ENCODE measurements around the gene CPEB4. TPM values are rescaled to one million over a fixed set of nuclear protein-coding genes. Genes with fewer than 3 reads are reported as not detected.

Gene CPEB4
- total and polyA plus RNA-seq, 2 of the 4 experiments (the other 2 are of a cell fraction): 7.8 to 22.6 TPM

GRCh38 chr5:173940269-173940668 is 52.1 kb downstream of the CPEB4 start:
- Histone ChIP-seq H4K20me1 (ENCODE audit: insufficient read depth, low read length) (no peaks in the 10 kb centered on the region), H2BK15ac (ENCODE audit: low read depth, low read length) (no peak overlapping the region), H3K36me3 (ENCODE audit: control insufficient read depth, insufficient read depth, low read length) (peaks cover 3% of the 10 kb centered on the region; the same call in 1 of the 2 replicates), H3K23ac (ENCODE audit: low read depth, low read length) (no peak overlapping the region), H3K9me3 (ENCODE audit: control insufficient read depth, insufficient read depth, low read length) (no peaks in the 10 kb centered on the region), H3K4ac (ENCODE audit: low read depth, low read length) (no peak overlapping the region), H4K91ac (ENCODE audit: insufficient read depth, low read depth, low read length) (no peak overlapping the region), H3K14ac (replicated peaks; ENCODE audit: low read depth, low read length) (no peak overlapping the region), H3K4me2 (ENCODE audit: low read depth, low read length) (no peak overlapping the region), H3K4me1 (ENCODE audit: control insufficient read depth, insufficient read depth, low read length) (peaks cover 2% of the 10 kb centered on the region; the same call in 1 of the 2 replicates), H2BK120ac (ENCODE audit: low read depth, low read length) (no peak overlapping the region), H2AFZ (replicated peaks; ENCODE audit: low read length, poor library complexity) (no peak overlapping the region), H3K56ac (ENCODE audit: extremely low read depth, insufficient read depth, low read length) (no peak overlapping the region), H3K27me3 (ENCODE audit: control insufficient read depth, insufficient read depth, low read length) (no peaks in the 10 kb centered on the region), H2AK5ac (ENCODE audit: low read depth, low read length) (no peak overlapping the region), H3K4me3 (ENCODE audit: insufficient read depth, low read depth, low read length) (no peak overlapping the region), H4K5ac (ENCODE audit: low read depth, low read length) (no peak overlapping the region), H3K79me1 (ENCODE audit: low read depth in 1 of 2, low read length in 2 of 2) (peaks cover 9 to 13% of the 10 kb centered on the region in 2 experiments; a peak in 3 of 4 replicates), H2AK9ac (replicated peaks; ENCODE audit: low read depth, low read length, poor library complexity) (no peak overlapping the region), H2BK20ac (ENCODE audit: low read depth, low read length) (no peak overlapping the region), H3K27ac (ENCODE audit: insufficient read depth, low read length) (no peak overlapping the region), H4K8ac (ENCODE audit: low read depth in 2 of 2, low read length in 2 of 2) (no peak overlapping the region), H2BK5ac (ENCODE audit: low read depth, low read length, poor library complexity, severe bottlenecking) (no peak overlapping the region), H3K9ac (ENCODE audit: low read depth, low read length) (no peak overlapping the region), H3K9me1 (ENCODE audit: insufficient read depth, low read length) (no peaks in the 10 kb centered on the region; the same call in 1 of the 2 replicates), H3K18ac (ENCODE audit: low read depth, low read length) (no peak overlapping the region)
- WGBS, 2 experiments (ENCODE audit: extremely low coverage in 2 of 2, insufficient read length in 1 of 2): 80% methylated on average over 1 of the region's 2 CpGs; no CpG with 5 or more reads in 1 of the 2 experiments
- dilution Hi-C loops (cut with HindIII; ENCODE audit: low sequenced_read_pairs, unreplicated experiment) (no loop called here), intact Hi-C loops (cut with micrococcal nuclease) (no loop called here), in situ Hi-C loops (cut with MboI; ENCODE audit: low sequenced_read_pairs) (no loop called here)
- no peak for TF ChIP-seq MAZ (IDR thresholded peaks at IDR 0.05; ENCODE audit: borderline replicate concordance, low read depth, low read length)
- peak; percentile 21; the same call in 1 of the 2 replicates for TF ChIP-seq CEBPB (IDR thresholded peaks at IDR 0.05; ENCODE audit: low read depth, low read length)
- ChIA-PET CTCF (interaction anchor here (2.6 kb wide), 1 partner anchor 15 kb away, joined by 6 read pairs; no protein-coding TSS in a partner anchor), POLR2A (ENCODE audit: unreplicated experiment) (no interaction called here)
- DNase-seq (no peak), ATAC-seq (ENCODE audit: low read depth) (no peak)
- BruUV-seq (replicated peaks): no TSS peak

All from IMR-90 (cell line).